Measurements from ENCODE around the gene NUTF2.

NUTF2 gene

DNA sequence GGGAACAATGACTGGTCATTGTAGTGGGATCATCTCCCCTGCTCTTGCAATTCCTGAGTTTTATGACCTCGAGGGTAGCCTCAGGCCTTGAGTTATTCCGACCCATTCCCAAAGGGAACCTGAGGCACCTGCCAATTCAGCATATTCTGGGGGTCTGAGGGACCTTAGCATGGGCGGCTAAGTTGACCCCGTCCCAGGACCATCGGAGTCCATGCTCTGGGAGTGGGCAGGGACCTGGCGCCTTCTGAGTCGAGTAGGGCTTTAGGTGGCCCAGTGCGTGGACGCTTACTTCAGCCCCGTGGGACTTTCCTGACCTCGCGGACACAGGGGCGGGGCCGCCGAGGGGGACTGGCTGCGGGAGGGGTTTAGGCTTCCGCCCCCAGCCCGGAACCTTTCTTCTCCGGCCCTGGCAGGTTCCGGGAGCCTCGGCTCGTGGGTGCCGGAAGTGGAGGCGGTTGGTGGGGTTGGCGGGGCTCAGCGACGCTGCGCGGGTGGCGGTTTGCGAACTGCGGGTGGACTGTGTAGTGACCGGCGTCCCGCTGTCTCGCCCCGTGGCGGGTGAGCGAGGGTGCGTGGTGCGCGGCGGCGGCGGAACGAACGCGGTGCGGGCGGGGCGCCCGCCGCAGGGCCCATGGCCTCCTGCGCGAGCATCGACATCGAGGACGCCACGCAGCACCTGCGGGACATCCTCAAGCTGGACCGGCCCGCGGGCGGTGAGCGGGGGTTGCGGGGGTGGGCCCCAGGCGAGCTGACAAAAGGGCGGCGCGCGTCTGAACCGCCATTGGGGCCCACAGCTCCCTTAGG lies 26.1 kb downstream of the NUTF2 start, which contains the start of gene EDC4:
EDC4 (plus strand) TSS at position 422 of the 804 bp plus-strand sequence; CDS start at position 632, 210 bp downstream.
- Histone ChIP-seq H3K4me1 (ENCODE audit: control insufficient read depth, low read length) (peaks cover 22% of the 10 kb centered on the region), H3K9me2 (replicated peaks; ENCODE audit: control insufficient read depth, low read length) (no peaks in the 10 kb centered on the region), H3F3A (ENCODE audit: control insufficient read depth, insufficient read depth) (peaks cover 18% of the 10 kb centered on the region), H3K9me3 (ENCODE audit: control insufficient read depth, insufficient read depth, low read length) (no peaks in the 10 kb centered on the region), H4K20me1 (ENCODE audit: control insufficient read depth, insufficient read depth, low read depth, low read length) (peaks cover 4% of the 10 kb centered on the region; the same call in 1 of the 2 replicates), H3K4me3 (ENCODE audit: low read length) (peak within 1 kb of the TSS; percentile 85), H3K4me2 (ENCODE audit: low read length) (peak within 1 kb of the TSS; percentile 73), H3K27me3 (ENCODE audit: control insufficient read depth, low read length) (no peaks in the 10 kb centered on the region), H3K27ac (ENCODE audit: low read depth, low read length) (peak within 1 kb of the TSS; percentile 27), H3K36me3 (ENCODE audit: control insufficient read depth, low read length) (peaks cover 59% of the 10 kb centered on the region), H3K79me2 (ENCODE audit: control insufficient read depth, low read length) (peaks cover 40% of the 10 kb centered on the region)
- TF ChIP-seq EZH2phosphoT487 (IDR thresholded peaks at IDR 0.05; ENCODE audit: borderline replicate concordance, low read length): no peak
- TF ChIP-seq, protein P1, sequence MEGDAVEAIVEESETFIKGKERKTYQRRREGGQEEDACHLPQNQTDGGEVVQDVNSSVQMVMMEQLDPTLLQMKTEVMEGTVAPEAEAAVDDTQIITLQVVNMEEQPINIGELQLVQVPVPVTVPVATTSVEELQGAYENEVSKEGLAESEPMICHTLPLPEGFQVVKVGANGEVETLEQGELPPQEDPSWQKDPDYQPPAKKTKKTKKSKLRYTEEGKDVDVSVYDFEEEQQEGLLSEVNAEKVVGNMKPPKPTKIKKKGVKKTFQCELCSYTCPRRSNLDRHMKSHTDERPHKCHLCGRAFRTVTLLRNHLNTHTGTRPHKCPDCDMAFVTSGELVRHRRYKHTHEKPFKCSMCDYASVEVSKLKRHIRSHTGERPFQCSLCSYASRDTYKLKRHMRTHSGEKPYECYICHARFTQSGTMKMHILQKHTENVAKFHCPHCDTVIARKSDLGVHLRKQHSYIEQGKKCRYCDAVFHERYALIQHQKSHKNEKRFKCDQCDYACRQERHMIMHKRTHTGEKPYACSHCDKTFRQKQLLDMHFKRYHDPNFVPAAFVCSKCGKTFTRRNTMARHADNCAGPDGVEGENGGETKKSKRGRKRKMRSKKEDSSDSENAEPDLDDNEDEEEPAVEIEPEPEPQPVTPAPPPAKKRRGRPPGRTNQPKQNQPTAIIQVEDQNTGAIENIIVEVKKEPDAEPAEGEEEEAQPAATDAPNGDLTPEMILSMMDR (IDR thresholded peaks at IDR 0.05; ENCODE audit: low read depth, low read length, poor library complexity, severe bottlenecking): no peak

DNA sequence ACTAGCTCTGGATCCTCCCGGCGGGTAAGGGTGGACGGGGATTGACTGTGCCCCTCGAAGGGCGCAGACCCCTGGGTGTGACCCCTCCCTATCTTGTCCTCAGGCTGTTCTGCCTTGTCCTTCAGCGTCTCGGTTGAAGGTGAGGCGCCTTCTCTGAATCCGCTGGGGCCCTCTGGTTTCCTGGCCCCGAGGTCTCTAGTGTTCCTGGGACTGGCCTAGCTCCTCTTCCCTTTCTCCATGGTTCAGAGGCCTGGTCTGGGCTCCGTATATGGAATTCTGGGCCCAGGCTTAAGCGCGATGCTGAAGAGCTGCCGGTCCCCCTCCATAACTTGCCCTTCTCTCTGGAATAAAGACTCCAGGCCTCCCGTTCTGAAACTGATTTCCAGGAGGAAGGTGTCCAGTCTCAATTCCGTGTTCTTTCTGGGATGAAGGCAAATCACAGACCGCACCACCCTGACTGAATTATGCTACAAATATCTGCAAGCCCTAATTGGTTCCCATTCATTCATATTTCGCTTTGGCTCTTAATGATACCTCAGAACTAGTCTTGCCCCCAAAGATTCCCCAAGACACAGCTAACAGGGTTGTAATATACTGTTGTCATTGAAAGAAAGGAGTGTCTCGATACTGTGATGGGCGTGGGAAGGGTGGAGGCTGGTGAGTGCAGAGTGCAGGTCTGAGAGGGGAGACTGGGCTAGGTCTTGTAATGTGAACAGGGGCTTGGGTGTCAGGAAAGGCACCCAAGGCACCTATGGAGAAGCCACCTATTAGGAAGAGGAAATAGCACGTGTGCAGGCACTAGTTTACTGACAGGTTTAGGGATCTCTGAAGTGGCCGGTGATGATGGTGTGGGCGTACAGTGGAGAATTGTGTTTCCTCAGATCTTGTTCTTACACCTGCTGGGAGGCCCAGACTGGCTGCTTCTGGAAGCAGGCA lies 27.0 kb downstream of the NUTF2 start:
- H3K27ac ChIP-seq (ENCODE audit: low read depth, low read length): peak overlapping the region; percentile 27
- no peaks in the 10 kb centered on the region for H3K9me2 ChIP-seq (replicated peaks; ENCODE audit: control insufficient read depth, low read length)
- no peak for TF ChIP-seq EZH2phosphoT487 (IDR thresholded peaks at IDR 0.05; ENCODE audit: borderline replicate concordance, low read length)
- TF ChIP-seq, protein P1 (IDR thresholded peaks at IDR 0.05; ENCODE audit: low read depth, low read length, poor library complexity, severe bottlenecking): no peak
- H3K4me1 ChIP-seq (ENCODE audit: control insufficient read depth, low read length): peaks cover 22% of the 10 kb centered on the region
- peaks cover 61% of the 10 kb centered on the region for H3K36me3 ChIP-seq (ENCODE audit: control insufficient read depth, low read length)
- peaks cover 40% of the 10 kb centered on the region for H3K79me2 ChIP-seq (ENCODE audit: control insufficient read depth, low read length)
- peak overlapping the region; percentile 73 for H3K4me2 ChIP-seq (ENCODE audit: low read length)
- peak overlapping the region; percentile 85 for H3K4me3 ChIP-seq (ENCODE audit: low read length)
- peaks cover 4% of the 10 kb centered on the region; the same call in 1 of the 2 replicates for H4K20me1 ChIP-seq (ENCODE audit: control insufficient read depth, insufficient read depth, low read depth, low read length)
- H3K9me3 ChIP-seq (ENCODE audit: control insufficient read depth, insufficient read depth, low read length): no peaks in the 10 kb centered on the region
- no peaks in the 10 kb centered on the region for H3K27me3 ChIP-seq (ENCODE audit: control insufficient read depth, low read length)
- peaks cover 18% of the 10 kb centered on the region for H3F3A ChIP-seq (ENCODE audit: control insufficient read depth, insufficient read depth)

DNA sequence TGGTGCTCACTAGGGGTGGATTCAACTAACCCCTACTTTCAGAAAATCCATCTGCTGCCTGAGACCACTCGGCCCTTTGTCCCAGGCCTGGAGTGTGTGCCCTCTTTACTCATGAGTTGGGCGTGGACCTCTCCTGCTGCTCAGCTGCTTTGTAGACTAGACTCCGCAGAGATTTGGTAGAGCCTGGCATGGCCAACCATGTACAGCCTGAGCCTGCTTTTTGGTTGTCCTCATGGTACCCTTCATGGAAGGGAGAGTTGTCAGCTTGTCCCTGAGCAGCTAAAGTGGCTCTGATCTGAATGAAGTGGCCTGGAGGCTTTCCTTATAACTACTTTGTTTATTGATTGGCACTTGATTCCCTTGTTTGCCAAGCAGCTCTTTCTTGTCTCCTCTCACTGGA lies 27.6 kb downstream of the NUTF2 start:
- H3K4me1 ChIP-seq (ENCODE audit: control insufficient read depth, low read length): peaks cover 22% of the 10 kb centered on the region
- peaks cover 40% of the 10 kb centered on the region for H3K79me2 ChIP-seq (ENCODE audit: control insufficient read depth, low read length)
- peaks cover 4% of the 10 kb centered on the region; the same call in 1 of the 2 replicates for H4K20me1 ChIP-seq (ENCODE audit: control insufficient read depth, insufficient read depth, low read depth, low read length)
- H3K9me3 ChIP-seq (ENCODE audit: control insufficient read depth, insufficient read depth, low read length): no peaks in the 10 kb centered on the region
- no peaks in the 10 kb centered on the region for H3K9me2 ChIP-seq (replicated peaks; ENCODE audit: control insufficient read depth, low read length)
- H3K36me3 ChIP-seq (ENCODE audit: control insufficient read depth, low read length): peaks cover 68% of the 10 kb centered on the region
- H3K4me3 ChIP-seq (ENCODE audit: low read length): peak overlapping the region; percentile 85
- H3K27ac ChIP-seq (ENCODE audit: low read depth, low read length): no peak overlapping the region
- H3F3A ChIP-seq (ENCODE audit: control insufficient read depth, insufficient read depth): peaks cover 18% of the 10 kb centered on the region
- peak overlapping the region; percentile 73 for H3K4me2 ChIP-seq (ENCODE audit: low read length)
- no peak for TF ChIP-seq EZH2phosphoT487 (IDR thresholded peaks at IDR 0.05; ENCODE audit: borderline replicate concordance, low read length)
- TF ChIP-seq, protein P1 (IDR thresholded peaks at IDR 0.05; ENCODE audit: low read depth, low read length, poor library complexity, severe bottlenecking): no peak
- no peaks in the 10 kb centered on the region for H3K27me3 ChIP-seq (ENCODE audit: control insufficient read depth, low read length)
